Ovary (tissue), 3 donors: ENCODE results near the gene FANCD2OS.

Experiments
- POLR2A ChIP-seq: fragments of 450-650 bp; IDR thresholded peaks from one replicate; pipeline ENCODE4 v1.6.1; 2017; ENCODE audit warnings: antibody characterized with exemption, mild to moderate bottlenecking, moderate library complexity
- TF ChIP-seq, protein P1 (sequence below), 3 donors: fragments of 450-650 bp in 2 of 3; fragments of 200-600 bp in 1 of 3; IDR thresholded peaks; one replicate each; pipeline versions ENCODE4 v1.5.1 to v1.8.0; 2016 to 2022; ENCODE audit warnings: antibody characterized with exemption in 3 of 3, mild to moderate bottlenecking in 1 of 3
- donor health status: DM: no; HTN: no; CAD: no.

- TF ChIP-seq, protein P1, sequence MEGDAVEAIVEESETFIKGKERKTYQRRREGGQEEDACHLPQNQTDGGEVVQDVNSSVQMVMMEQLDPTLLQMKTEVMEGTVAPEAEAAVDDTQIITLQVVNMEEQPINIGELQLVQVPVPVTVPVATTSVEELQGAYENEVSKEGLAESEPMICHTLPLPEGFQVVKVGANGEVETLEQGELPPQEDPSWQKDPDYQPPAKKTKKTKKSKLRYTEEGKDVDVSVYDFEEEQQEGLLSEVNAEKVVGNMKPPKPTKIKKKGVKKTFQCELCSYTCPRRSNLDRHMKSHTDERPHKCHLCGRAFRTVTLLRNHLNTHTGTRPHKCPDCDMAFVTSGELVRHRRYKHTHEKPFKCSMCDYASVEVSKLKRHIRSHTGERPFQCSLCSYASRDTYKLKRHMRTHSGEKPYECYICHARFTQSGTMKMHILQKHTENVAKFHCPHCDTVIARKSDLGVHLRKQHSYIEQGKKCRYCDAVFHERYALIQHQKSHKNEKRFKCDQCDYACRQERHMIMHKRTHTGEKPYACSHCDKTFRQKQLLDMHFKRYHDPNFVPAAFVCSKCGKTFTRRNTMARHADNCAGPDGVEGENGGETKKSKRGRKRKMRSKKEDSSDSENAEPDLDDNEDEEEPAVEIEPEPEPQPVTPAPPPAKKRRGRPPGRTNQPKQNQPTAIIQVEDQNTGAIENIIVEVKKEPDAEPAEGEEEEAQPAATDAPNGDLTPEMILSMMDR (IDR thresholded peaks at IDR 0.05), result no peak
- TF ChIP-seq POLR2A, result no peak
Measured at GRCh38 chr3:10149226-10149625, 41.2 kb upstream of the FANCD2OS start.
